Esophagus muscularis mucosa (tissue), 4 donors: ENCODE measurements around the gene LRMDA.

ENCODE experiments used
- EP300 ChIP-seq: sonication (generic); formaldehyde crosslinking; IDR thresholded peaks from one replicate; pipeline ENCODE4 v1.6.1; 2017; ENCODE audit warnings: antibody characterized with exemption
- POLR2A ChIP-seq: fragments of 450-650 bp; IDR thresholded peaks from one replicate; pipeline ENCODE4 v1.6.1; 2017; ENCODE audit warnings: antibody characterized with exemption, moderate library complexity, mild to moderate bottlenecking, low read depth
- POLR2AphosphoS5 ChIP-seq, 2 donors: sonication (generic); formaldehyde crosslinking; IDR thresholded peaks; one replicate each; pipeline ENCODE4 v1.6.1; 2017; ENCODE audit warnings: antibody characterized with exemption in 2 of 2
- TF ChIP-seq, protein P1 (sequence below), 3 experiments: fragments of 200-600 bp in 2 of 3; fragments of 450-650 bp in 1 of 3; sonication (generic) in 2 of 3; IDR thresholded peaks; one replicate each; pipeline ENCODE4 v1.5.1; 2017 to 2019; ENCODE audit warnings: antibody characterized with exemption in 3 of 3, mild to moderate bottlenecking in 2 of 3, moderate library complexity in 1 of 3

DNA sequence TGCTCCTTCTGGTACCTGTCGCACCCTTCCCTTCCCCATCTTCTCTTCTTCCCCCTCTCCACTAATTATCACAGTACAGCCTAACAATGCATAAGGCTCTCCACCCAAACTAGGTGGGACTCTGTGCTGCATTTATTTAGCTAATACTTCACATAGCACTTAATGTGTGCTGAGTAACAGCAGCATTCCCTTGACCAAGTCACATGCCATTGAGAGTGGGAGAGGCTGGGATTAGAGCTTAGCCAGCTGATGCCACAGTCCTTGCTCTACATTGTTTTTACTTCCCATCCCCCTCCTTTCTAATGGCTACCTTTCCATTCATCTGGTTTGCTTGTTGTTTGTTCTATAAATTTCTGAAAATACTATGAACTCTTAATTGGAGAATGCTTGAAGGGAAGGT lies 426.9 kb downstream of the LRMDA start:
- TF ChIP-seq, protein P1, sequence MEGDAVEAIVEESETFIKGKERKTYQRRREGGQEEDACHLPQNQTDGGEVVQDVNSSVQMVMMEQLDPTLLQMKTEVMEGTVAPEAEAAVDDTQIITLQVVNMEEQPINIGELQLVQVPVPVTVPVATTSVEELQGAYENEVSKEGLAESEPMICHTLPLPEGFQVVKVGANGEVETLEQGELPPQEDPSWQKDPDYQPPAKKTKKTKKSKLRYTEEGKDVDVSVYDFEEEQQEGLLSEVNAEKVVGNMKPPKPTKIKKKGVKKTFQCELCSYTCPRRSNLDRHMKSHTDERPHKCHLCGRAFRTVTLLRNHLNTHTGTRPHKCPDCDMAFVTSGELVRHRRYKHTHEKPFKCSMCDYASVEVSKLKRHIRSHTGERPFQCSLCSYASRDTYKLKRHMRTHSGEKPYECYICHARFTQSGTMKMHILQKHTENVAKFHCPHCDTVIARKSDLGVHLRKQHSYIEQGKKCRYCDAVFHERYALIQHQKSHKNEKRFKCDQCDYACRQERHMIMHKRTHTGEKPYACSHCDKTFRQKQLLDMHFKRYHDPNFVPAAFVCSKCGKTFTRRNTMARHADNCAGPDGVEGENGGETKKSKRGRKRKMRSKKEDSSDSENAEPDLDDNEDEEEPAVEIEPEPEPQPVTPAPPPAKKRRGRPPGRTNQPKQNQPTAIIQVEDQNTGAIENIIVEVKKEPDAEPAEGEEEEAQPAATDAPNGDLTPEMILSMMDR (IDR thresholded peaks at IDR 0.05): no peak
- no peak for TF ChIP-seq POLR2A
- no peak for TF ChIP-seq POLR2AphosphoS5 (IDR thresholded peaks at IDR 0.05)
- TF ChIP-seq EP300: no peak
